Mesenchymal stem cell (in vitro differentiated cells and primary cell): Measurements from ENCODE around the gene DSCAM.

Experiments used
- DNase-seq: peaks from one replicate; pipeline ENCODE4 v3.0.0-alpha.2; 2013
- H2AFZ ChIP-seq: one replicate; pipeline ENCODE4 v1.6.1; 2013; ENCODE audit warnings: low read depth, mild to moderate bottlenecking, control low read depth, inconsistent platforms, low read length, moderate library complexity
- H2AK5ac ChIP-seq: 2 replicates; pipeline ENCODE4 v1.6.1; 2013; ENCODE audit warnings: low read length, moderate library complexity, mild to moderate bottlenecking, inconsistent platforms; ENCODE audit not compliant: severe bottlenecking
- H2BK120ac ChIP-seq: one replicate; pipeline ENCODE4 v1.6.1; 2013; ENCODE audit warnings: low read depth, mild to moderate bottlenecking, inconsistent platforms, low read length, moderate library complexity
- H2BK12ac ChIP-seq, 2 experiments: one replicate each; pipeline ENCODE4 v1.6.1; 2013; ENCODE audit warnings: inconsistent platforms in 2 of 2, low read length in 2 of 2, mild to moderate bottlenecking in 2 of 2, moderate library complexity in 2 of 2, control low read depth in 1 of 2
- H2BK15ac ChIP-seq: one replicate; pipeline ENCODE4 v1.6.1; 2013; ENCODE audit warnings: mild to moderate bottlenecking, low read depth, inconsistent platforms; ENCODE audit not compliant: poor library complexity, severe bottlenecking
- H2BK5ac ChIP-seq: 2 replicates; pipeline ENCODE4 v1.6.1; 2013; ENCODE audit warnings: low read depth, mild to moderate bottlenecking, low read length, control low read depth, inconsistent platforms; ENCODE audit not compliant: poor library complexity, severe bottlenecking
- H3K14ac ChIP-seq, 2 experiments: one replicate each; pipeline ENCODE4 v1.6.1; 2013; ENCODE audit warnings: inconsistent platforms in 2 of 2, low read length in 2 of 2, control low read depth in 1 of 2, mild to moderate bottlenecking in 1 of 2, moderate library complexity in 1 of 2
- H3K18ac ChIP-seq, 2 experiments: one replicate each; pipeline ENCODE4 v1.6.1; 2013; ENCODE audit warnings: inconsistent platforms in 2 of 2, low read length in 2 of 2, control low read depth in 1 of 2, low read depth in 1 of 2, mild to moderate bottlenecking in 1 of 2
- H3K23ac ChIP-seq, 2 experiments: one replicate each; pipeline ENCODE4 v1.6.1; 2013; ENCODE audit warnings: inconsistent platforms in 2 of 2, low read length in 2 of 2, mild to moderate bottlenecking in 2 of 2, moderate library complexity in 2 of 2, control low read depth in 1 of 2
- H3K27ac ChIP-seq: 2 replicates; pipeline ENCODE4 v1.5.1; 2013; ENCODE audit warnings: mild to moderate bottlenecking, moderate library complexity, low read length, control low read depth, inconsistent platforms; ENCODE audit not compliant: poor library complexity, severe bottlenecking
- H3K27me3 ChIP-seq, 2 experiments: 2 replicates each; pipeline versions ENCODE4 v1.6.1 to v1.7.0; 2013; ENCODE audit warnings: low read length in 2 of 2, mild to moderate bottlenecking in 2 of 2, moderate library complexity in 2 of 2, control low read depth in 1 of 2, inconsistent platforms in 1 of 2; ENCODE audit not compliant: control insufficient read depth in 1 of 2, insufficient read depth in 1 of 2
- H3K36me3 ChIP-seq, 2 experiments: 2 replicates each; pipeline versions ENCODE4 v1.6.1 to v1.7.0; 2013; ENCODE audit warnings: low read length in 2 of 2, control low read depth in 1 of 2, inconsistent platforms in 1 of 2, low read depth in 1 of 2, mild to moderate bottlenecking in 1 of 2; ENCODE audit not compliant: insufficient read depth in 2 of 2, control insufficient read depth in 1 of 2
- H3K4ac ChIP-seq, 2 experiments: one replicate each; pipeline ENCODE4 v1.6.1; 2013; ENCODE audit warnings: inconsistent platforms in 2 of 2, low read length in 2 of 2, mild to moderate bottlenecking in 2 of 2, moderate library complexity in 2 of 2, control low read depth in 1 of 2, low read depth in 1 of 2
- H3K4me1 ChIP-seq: 2 replicates; pipeline ENCODE4 v1.6.1; 2013; ENCODE audit warnings: low read depth, low read length, control low read depth; ENCODE audit not compliant: control insufficient read depth, insufficient read depth
- H3K4me2 ChIP-seq: 2 replicates; pipeline ENCODE4 v1.6.1; 2013; ENCODE audit warnings: low read length, mild to moderate bottlenecking, inconsistent platforms; ENCODE audit not compliant: poor library complexity, severe bottlenecking
- H3K4me3 ChIP-seq, 2 experiments: 2 replicates each; pipeline versions ENCODE4 v1.5.1 to v1.7.0; 2013; ENCODE audit warnings: low read length in 2 of 2, mild to moderate bottlenecking in 2 of 2, control low read depth in 1 of 2, low read depth in 1 of 2; ENCODE audit not compliant: insufficient read depth in 1 of 2
- H3K79me1 ChIP-seq: replicated peaks from 2 replicates; pipeline ENCODE4 v1.6.1; 2013; ENCODE audit warnings: mild to moderate bottlenecking, control low read depth, low read length, inconsistent platforms; ENCODE audit not compliant: poor library complexity, severe bottlenecking
- H3K9ac ChIP-seq: 2 replicates; pipeline ENCODE4 v1.7.0; 2013; ENCODE audit warnings: mild to moderate bottlenecking, low read length, moderate library complexity
- H3K9me3 ChIP-seq: 2 replicates; pipeline ENCODE4 v1.7.0; 2013; ENCODE audit warnings: mild to moderate bottlenecking, low read length; ENCODE audit not compliant: control insufficient read depth
- H4K8ac ChIP-seq: one replicate; pipeline ENCODE4 v1.6.1; 2013; ENCODE audit warnings: inconsistent platforms, mild to moderate bottlenecking, low read length, moderate library complexity
- H4K91ac ChIP-seq: one replicate; pipeline ENCODE4 v1.6.1; 2013; ENCODE audit warnings: mild to moderate bottlenecking, low read length, inconsistent platforms
- WGBS: methylation state at CpG from one replicate; pipeline ENCODE4 v1.1.7; 2013; ENCODE audit warnings: mixed read lengths; 5-methylcytosine and 5-hydroxymethylcytosine counted together

Gene DSCAM

DNA sequence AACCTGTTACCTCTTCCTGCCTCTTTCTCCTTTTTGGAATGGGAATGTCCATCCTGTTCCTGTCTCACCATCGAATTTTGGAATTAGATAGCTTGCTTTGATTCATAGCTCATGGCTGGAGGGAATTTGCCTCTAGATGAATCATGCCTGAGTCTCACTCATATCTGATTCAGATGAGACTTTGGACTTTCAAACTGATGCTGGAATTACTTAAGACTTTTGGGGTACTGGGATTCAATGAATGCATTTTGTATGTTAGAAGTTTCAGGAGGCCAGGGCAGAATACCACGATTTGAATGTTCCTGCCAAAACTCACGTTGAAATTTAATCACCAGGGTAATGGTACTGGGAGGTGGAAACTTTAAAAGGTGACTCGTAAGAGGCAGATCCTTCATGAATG lies 132.4 kb downstream of the DSCAM start:
- no peak for DNase-seq
- no peak overlapping the region for H4K8ac ChIP-seq
- H3K14ac ChIP-seq: no peak overlapping the region

DNA sequence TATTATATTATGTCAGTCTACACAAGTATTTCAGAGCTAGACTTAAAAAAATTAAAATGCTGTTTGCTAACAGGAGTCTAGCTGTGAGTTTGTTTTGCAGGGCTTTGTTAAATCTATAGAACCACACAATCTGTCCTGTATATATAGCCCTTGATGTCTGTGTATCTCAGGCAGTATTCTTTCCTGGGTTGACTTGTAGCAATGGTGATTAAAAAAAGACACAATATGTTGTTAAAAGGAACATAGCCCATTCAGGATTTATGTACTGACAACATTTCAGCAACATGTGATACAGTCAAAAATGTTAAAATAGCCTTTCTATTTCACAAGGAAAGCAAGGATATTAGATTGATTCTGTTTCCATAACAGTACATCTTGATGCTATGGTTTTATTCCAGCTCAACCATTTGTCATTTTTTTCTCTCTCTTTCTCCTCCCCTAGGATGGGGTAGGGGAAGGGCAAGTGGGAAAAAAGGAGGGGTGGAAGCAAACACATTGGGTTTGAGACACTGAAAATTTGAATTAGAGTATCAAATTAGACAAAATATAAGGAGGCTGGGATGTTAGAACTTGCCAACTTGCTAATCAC lies 139.2 kb downstream of the DSCAM start:
- DNase-seq: no peak

More for the DNA sequence above, 132.4 kb downstream of the DSCAM start:
- Histone ChIP-seq H2AFZ (no peak overlapping the region), H3K9me3 (peaks cover 24% of the 10 kb centered on the region), H3K27ac (no peak overlapping the region), H3K4me2 (no peak overlapping the region), H2BK12ac (no peak overlapping the region), H3K4ac (no peak overlapping the region), H2BK15ac (no peak overlapping the region), H3K27me3 (no peaks in the 10 kb centered on the region), H2BK120ac (no peak overlapping the region), H3K9ac (no peak overlapping the region), H3K23ac (no peak overlapping the region), H3K36me3 (no peaks in the 10 kb centered on the region), H2BK5ac (no peak overlapping the region), H4K91ac (no peak overlapping the region), H2AK5ac (no peak overlapping the region), H3K79me1 (no peaks in the 10 kb centered on the region), H3K18ac (no peak overlapping the region), H3K4me3 (no peak overlapping the region), H3K4me1 (no peaks in the 10 kb centered on the region)
- 42% methylated on average over 3 of the region's 4 CpGs for WGBS

DNA sequence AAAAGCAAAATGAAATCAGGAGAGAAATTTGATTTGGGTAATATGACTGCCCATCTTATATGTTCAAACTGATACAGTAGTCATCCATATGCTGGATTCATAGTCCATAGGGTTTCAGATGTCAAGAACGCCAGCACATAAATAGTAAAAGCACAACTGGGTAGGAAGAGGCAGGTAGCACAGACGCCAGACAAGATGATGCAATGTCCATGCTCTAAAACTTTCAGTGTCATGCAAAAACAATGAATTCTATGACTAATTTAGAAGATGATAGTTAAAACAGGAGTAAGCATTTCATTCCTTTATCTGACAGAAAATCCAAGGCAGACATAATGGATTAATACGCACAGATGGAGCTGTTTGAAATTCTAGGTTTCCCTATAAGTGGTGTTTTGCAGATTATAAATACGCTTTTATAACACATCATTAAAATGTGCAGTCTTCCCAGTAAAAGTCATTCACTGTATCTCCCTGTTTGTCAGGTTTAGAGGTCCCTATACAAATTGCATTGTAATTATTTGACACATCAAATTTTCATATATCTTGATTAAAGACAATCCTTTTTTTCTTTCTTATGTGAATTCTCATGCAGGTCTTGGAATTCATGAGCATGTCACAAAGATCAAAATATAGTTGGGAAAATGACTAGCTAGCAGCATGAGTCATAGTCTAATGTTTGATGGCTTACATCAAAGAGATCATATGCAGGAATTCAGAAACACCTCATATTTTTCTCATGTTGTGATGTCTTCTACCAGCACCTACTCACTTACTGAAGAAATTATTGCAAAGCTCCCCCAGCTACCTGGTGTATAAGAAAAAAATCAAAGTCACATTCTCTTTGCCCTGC lies 139.9 kb downstream of the DSCAM start:
- Histone ChIP-seq H3K4me3 (no peak overlapping the region), H3K9ac (no peak overlapping the region), H2AFZ (no peak overlapping the region), H4K91ac (no peak overlapping the region), H3K9me3 (no peaks in the 10 kb centered on the region), H3K27me3 (no peaks in the 10 kb centered on the region), H2BK15ac (no peak overlapping the region), H3K4ac (no peak overlapping the region), H2BK5ac (no peak overlapping the region), H4K8ac (no peak overlapping the region), H3K36me3 (no peaks in the 10 kb centered on the region), H2BK120ac (no peak overlapping the region), H3K14ac (no peak overlapping the region), H3K23ac (no peak overlapping the region), H3K27ac (no peak overlapping the region), H3K18ac (no peak overlapping the region), H3K79me1 (no peaks in the 10 kb centered on the region), H3K4me2 (no peak overlapping the region), H2BK12ac (no peak overlapping the region), H3K4me1 (no peaks in the 10 kb centered on the region), H2AK5ac (no peak overlapping the region)
- 79% methylated on average over 2 of the region's 4 CpGs for WGBS
- DNase-seq: no peak

More for the DNA sequence above, 139.2 kb downstream of the DSCAM start:
- H3K14ac ChIP-seq: no peak overlapping the region
- no peaks in the 10 kb centered on the region for H3K27me3 ChIP-seq
- H3K4me3 ChIP-seq: no peak overlapping the region
- H4K8ac ChIP-seq: no peak overlapping the region
- H3K4me1 ChIP-seq: no peaks in the 10 kb centered on the region
- no peak overlapping the region for H2AFZ ChIP-seq
- no peak overlapping the region for H3K23ac ChIP-seq
- no peak overlapping the region for H4K91ac ChIP-seq
- H3K4ac ChIP-seq: no peak overlapping the region
- H3K36me3 ChIP-seq: no peaks in the 10 kb centered on the region
- H2BK120ac ChIP-seq: no peak overlapping the region
- H3K9ac ChIP-seq: no peak overlapping the region
- H3K27ac ChIP-seq: no peak overlapping the region
- no peak overlapping the region for H3K18ac ChIP-seq
- H2AK5ac ChIP-seq: no peak overlapping the region
- H3K9me3 ChIP-seq: no peaks in the 10 kb centered on the region
- no peak overlapping the region for H2BK15ac ChIP-seq
- H3K4me2 ChIP-seq: no peak overlapping the region
- H2BK12ac ChIP-seq: no peak overlapping the region
- H3K79me1 ChIP-seq: no peaks in the 10 kb centered on the region
- no peak overlapping the region for H2BK5ac ChIP-seq

DNA sequence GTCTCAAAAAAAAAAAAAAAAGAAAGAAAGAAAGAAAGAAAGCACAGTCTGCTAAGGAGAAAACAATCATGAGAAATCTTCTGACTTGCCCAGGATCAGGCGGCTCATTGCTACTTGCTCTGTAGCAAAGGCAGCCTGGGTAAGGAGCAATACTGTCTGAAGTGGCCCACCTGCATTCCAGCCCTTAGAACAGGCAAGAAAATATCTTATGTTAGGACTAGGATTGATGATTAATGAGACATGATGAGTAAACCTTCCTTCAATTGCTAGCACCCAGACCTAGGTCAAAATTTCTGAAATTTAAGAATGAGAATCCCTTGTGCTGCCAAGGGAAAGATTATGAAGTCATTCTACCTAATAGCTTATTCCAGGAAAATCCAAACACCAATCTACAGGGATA lies 140.8 kb downstream of the DSCAM start:
- no peak overlapping the region for H2AK5ac ChIP-seq
- no peak overlapping the region for H2AFZ ChIP-seq
- H4K91ac ChIP-seq: no peak overlapping the region
- WGBS: 70% methylated on average over 1 of the region's 1 CpG
- no peak overlapping the region for H3K9ac ChIP-seq
- H2BK15ac ChIP-seq: no peak overlapping the region
- no peaks in the 10 kb centered on the region for H3K36me3 ChIP-seq
- no peak overlapping the region for H4K8ac ChIP-seq
- no peaks in the 10 kb centered on the region for H3K9me3 ChIP-seq
- H3K27me3 ChIP-seq: no peaks in the 10 kb centered on the region
- H3K4me3 ChIP-seq: no peak overlapping the region
- no peak overlapping the region for H3K18ac ChIP-seq
- DNase-seq: no peak
- no peak overlapping the region for H3K4me2 ChIP-seq
- H3K4ac ChIP-seq: no peak overlapping the region
- H3K4me1 ChIP-seq: no peaks in the 10 kb centered on the region
- H3K27ac ChIP-seq: no peak overlapping the region
- no peak overlapping the region for H2BK5ac ChIP-seq
- no peak overlapping the region for H2BK12ac ChIP-seq
- no peak overlapping the region for H2BK120ac ChIP-seq
- H3K23ac ChIP-seq: no peak overlapping the region
- no peak overlapping the region for H3K14ac ChIP-seq
- no peaks in the 10 kb centered on the region for H3K79me1 ChIP-seq
